SK-N-SH treated with all-trans-retinoic acid at 6 μM for 48 hours (cell line): ENCODE data around the gene TEAD4.

Experiments
- ATAC-seq: fragments of 200-7000 bp; cut with Tn5 transposase; 3 replicates; pipeline ENCODE4 v1.9.1; 2020; ENCODE audit warnings: mild to moderate bottlenecking, moderate library complexity
- ARNTL ChIP-seq: fragments of 450-650 bp; formaldehyde crosslinking; IDR thresholded peaks from 2 replicates; pipeline ENCODE4 v1.5.0; 2020; ENCODE audit warnings: low read depth, mild to moderate bottlenecking, moderate library complexity, borderline replicate concordance
- BACH2 ChIP-seq: fragments of 250-450 bp; sonication (Bioruptor Pico); IDR thresholded peaks from 2 replicates; pipeline ENCODE4 v1.9.0; 2021; ENCODE audit warnings: mild to moderate bottlenecking, borderline replicate concordance
- ESRRG ChIP-seq: fragments of 250-450 bp; sonication (Bioruptor Pico); IDR thresholded peaks from 2 replicates; pipeline ENCODE4 v1.6.1; 2021; ENCODE audit warnings: mild to moderate bottlenecking
- PPARA ChIP-seq: fragments of 250-450 bp; sonication (Bioruptor Pico); IDR thresholded peaks from 2 replicates; pipeline ENCODE4 v1.5.0; 2020; ENCODE audit warnings: mild to moderate bottlenecking, borderline replicate concordance
- RARB ChIP-seq: fragments of 250-450 bp; sonication (Bioruptor Pico); IDR thresholded peaks from 2 replicates; pipeline ENCODE4 v1.8.0; 2021; ENCODE audit warnings: mild to moderate bottlenecking, moderate library complexity
- SNAI2 ChIP-seq: fragments of 250-450 bp; sonication (Bioruptor Pico); IDR thresholded peaks from 2 replicates; pipeline ENCODE4 v1.5.0; 2020; ENCODE audit warnings: mild to moderate bottlenecking, moderate library complexity
- TCF4 ChIP-seq: fragments of 250-450 bp; sonication (Bioruptor Pico); IDR thresholded peaks from 2 replicates; pipeline ENCODE4 v1.8.0; 2021; ENCODE audit warnings: mild to moderate bottlenecking, moderate library complexity, borderline replicate concordance
- TOX ChIP-seq: fragments of 250-450 bp; sonication (Bioruptor Pico); IDR thresholded peaks from 2 replicates; pipeline ENCODE4 v1.8.0; 2021; ENCODE audit warnings: mild to moderate bottlenecking, moderate library complexity, borderline replicate concordance
- ZC3H10 ChIP-seq: fragments of 250-450 bp; sonication (Bioruptor Pico); IDR thresholded peaks from 2 replicates; pipeline ENCODE4 v1.5.1; 2021; ENCODE audit warnings: mild to moderate bottlenecking, moderate library complexity
- ZFP3 ChIP-seq: fragments of 250-450 bp; sonication (Bioruptor Pico); IDR thresholded peaks from 2 replicates; pipeline ENCODE4 v1.5.0; 2020; ENCODE audit warnings: mild to moderate bottlenecking, moderate library complexity
- ZFP30 ChIP-seq: fragments of 450-650 bp; formaldehyde crosslinking; IDR thresholded peaks from 2 replicates; pipeline ENCODE4 v1.5.0; 2022; ENCODE audit warnings: mild to moderate bottlenecking, moderate library complexity
- ZNF565 ChIP-seq: fragments of 450-650 bp; formaldehyde crosslinking; conservative IDR thresholded peaks from 2 replicates; pipeline ENCODE4 v1.5.0; 2020; ENCODE audit warnings: low read depth, mild to moderate bottlenecking, moderate library complexity
- ZNF70 ChIP-seq: fragments of 450-650 bp; formaldehyde crosslinking; IDR thresholded peaks from 2 replicates; pipeline ENCODE4 v1.5.0; 2020; ENCODE audit warnings: mild to moderate bottlenecking, moderate library complexity
- ZNF8 ChIP-seq: fragments of 450-650 bp; formaldehyde crosslinking; IDR thresholded peaks from 2 replicates; pipeline ENCODE4 v1.5.0; 2020; ENCODE audit warnings: mild to moderate bottlenecking, moderate library complexity
- TF ChIP-seq, protein P1 (sequence below): fragments of 250-450 bp; sonication (Bioruptor Pico); IDR thresholded peaks from 2 replicates; pipeline ENCODE4 v1.5.1; 2021; ENCODE audit warnings: mild to moderate bottlenecking, moderate library complexity
- TF ChIP-seq, protein P2 (sequence below): fragments of 250-450 bp; sonication (Bioruptor Pico); IDR thresholded peaks from 2 replicates; pipeline ENCODE4 v1.8.0; 2021; ENCODE audit warnings: low read depth, mild to moderate bottlenecking, moderate library complexity, borderline replicate concordance
- TF ChIP-seq, protein P3 (sequence below): fragments of 250-450 bp; sonication (Bioruptor Pico); IDR thresholded peaks from 2 replicates; pipeline ENCODE4 v1.5.1; 2020; ENCODE audit warnings: low read depth, mild to moderate bottlenecking, moderate library complexity
- TF ChIP-seq, protein P4 (sequence below): fragments of 250-450 bp; sonication (Bioruptor Pico); IDR thresholded peaks from 2 replicates; pipeline ENCODE4 v1.8.0; 2020; ENCODE audit warnings: mild to moderate bottlenecking, moderate library complexity, borderline replicate concordance

TEAD4 gene

DNA sequence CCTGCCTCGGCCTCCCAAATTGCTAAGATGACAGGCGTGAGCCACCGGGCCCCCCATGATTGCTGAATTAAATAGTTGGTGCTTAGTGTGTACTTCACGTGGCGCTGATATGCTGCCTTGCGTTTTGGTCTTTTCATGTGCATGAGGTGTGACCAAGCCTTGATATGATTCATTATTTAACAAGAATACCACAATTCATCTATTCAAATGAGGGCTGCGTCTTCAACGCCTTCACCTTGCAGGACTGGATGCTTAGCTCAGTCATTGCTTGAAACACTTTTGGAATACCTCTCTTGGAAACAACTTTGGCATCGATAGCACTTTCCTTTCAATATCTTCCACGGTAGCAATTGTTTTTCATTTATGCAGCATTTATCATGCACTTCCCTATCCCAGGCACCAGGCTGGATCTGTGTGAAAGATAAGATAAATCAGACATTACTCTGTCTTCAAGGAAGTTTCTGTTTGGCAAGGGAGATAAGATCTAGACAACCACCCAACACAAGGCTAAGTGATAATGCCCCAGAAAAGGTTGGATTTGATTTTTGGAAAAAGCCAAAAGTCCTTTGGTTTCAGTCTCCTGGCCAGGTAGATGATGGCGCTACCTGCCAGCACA lies 1.3 kb upstream of the TEAD4 start:
- peak; percentile 4; the same call in 2 of the 3 replicates for ATAC-seq
- no peak for TF ChIP-seq PPARA (CRISPR knock-in tag)
- TF ChIP-seq, protein P1, sequence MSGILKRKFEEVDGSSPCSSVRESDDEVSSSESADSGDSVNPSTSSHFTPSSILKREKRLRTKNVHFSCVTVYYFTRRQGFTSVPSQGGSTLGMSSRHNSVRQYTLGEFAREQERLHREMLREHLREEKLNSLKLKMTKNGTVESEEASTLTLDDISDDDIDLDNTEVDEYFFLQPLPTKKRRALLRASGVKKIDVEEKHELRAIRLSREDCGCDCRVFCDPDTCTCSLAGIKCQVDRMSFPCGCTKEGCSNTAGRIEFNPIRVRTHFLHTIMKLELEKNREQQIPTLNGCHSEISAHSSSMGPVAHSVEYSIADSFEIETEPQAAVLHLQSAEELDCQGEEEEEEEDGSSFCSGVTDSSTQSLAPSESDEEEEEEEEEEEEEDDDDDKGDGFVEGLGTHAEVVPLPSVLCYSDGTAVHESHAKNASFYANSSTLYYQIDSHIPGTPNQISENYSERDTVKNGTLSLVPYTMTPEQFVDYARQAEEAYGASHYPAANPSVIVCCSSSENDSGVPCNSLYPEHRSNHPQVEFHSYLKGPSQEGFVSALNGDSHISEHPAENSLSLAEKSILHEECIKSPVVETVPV (CRISPR knock-in tag) = no peak
- TF ChIP-seq TCF4 = no peak
- TF ChIP-seq ESRRG (CRISPR knock-in tag) = no peak
- no peak for TF ChIP-seq RARB (CRISPR knock-in tag)
- no peak for TF ChIP-seq BACH2 (CRISPR knock-in tag)
- no peak for TF ChIP-seq SNAI2 (CRISPR knock-in tag)
- no peak for TF ChIP-seq ARNTL
- TF ChIP-seq TOX (CRISPR knock-in tag) = no peak
- no peak for TF ChIP-seq ZC3H10
- TF ChIP-seq, protein P2, sequence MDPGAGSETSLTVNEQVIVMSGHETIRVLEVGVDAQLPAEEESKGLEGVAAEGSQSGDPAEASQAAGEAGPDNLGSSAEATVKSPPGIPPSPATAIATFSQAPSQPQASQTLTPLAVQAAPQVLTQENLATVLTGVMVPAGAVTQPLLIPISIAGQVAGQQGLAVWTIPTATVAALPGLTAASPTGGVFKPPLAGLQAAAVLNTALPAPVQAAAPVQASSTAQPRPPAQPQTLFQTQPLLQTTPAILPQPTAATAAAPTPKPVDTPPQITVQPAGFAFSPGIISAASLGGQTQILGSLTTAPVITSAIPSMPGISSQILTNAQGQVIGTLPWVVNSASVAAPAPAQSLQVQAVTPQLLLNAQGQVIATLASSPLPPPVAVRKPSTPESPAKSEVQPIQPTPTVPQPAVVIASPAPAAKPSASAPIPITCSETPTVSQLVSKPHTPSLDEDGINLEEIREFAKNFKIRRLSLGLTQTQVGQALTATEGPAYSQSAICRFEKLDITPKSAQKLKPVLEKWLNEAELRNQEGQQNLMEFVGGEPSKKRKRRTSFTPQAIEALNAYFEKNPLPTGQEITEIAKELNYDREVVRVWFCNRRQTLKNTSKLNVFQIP (CRISPR knock-in tag) = no peak
- TF ChIP-seq, protein P3, sequence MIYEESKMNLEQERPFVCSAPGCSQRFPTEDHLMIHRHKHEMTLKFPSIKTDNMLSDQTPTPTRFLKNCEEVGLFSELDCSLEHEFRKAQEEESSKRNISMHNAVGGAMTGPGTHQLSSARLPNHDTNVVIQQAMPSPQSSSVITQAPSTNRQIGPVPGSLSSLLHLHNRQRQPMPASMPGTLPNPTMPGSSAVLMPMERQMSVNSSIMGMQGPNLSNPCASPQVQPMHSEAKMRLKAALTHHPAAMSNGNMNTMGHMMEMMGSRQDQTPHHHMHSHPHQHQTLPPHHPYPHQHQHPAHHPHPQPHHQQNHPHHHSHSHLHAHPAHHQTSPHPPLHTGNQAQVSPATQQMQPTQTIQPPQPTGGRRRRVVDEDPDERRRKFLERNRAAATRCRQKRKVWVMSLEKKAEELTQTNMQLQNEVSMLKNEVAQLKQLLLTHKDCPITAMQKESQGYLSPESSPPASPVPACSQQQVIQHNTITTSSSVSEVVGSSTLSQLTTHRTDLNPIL = no peak
- TF ChIP-seq ZFP3 = no peak
- no peak for TF ChIP-seq ZNF8

DNA sequence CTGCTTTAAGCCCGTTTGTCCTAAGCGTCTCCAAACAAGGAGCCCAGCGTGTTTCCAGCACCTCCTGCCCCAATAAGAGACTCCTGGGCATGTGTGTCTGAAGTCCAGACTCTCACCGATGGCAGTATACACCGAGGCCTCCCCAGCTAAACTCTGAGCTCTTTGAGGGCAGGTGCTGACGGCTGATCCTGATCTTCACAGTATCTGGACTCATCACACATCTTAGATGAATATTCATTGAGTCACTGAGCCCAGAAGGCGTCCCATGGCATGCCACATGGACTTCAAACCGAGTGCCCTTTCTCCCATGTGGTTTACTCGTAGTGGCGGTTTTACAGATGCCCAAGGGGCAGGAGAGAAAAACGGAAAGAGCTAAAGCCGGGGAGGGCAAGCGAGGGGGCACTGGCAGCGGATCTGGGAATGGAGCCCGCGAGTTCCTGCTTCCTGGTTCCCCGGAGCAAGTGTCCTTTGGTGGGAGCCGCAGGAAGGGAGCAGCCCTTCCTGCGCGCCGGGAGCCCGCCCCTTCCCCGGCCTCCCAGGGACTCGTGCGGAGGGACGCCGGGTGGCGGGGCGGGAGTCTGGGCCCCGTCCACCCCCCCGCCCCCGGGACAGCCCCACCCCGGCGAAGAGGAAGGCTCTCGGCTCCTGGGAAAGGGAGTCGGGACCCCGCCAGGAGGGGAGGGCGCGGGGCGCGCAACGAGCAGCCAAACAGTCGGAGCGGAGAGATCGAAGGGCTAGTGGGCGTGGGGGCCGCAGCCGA lies 585 bp upstream of the TEAD4 start:
- ATAC-seq = peak; percentile 77
- TF ChIP-seq, protein P4, sequence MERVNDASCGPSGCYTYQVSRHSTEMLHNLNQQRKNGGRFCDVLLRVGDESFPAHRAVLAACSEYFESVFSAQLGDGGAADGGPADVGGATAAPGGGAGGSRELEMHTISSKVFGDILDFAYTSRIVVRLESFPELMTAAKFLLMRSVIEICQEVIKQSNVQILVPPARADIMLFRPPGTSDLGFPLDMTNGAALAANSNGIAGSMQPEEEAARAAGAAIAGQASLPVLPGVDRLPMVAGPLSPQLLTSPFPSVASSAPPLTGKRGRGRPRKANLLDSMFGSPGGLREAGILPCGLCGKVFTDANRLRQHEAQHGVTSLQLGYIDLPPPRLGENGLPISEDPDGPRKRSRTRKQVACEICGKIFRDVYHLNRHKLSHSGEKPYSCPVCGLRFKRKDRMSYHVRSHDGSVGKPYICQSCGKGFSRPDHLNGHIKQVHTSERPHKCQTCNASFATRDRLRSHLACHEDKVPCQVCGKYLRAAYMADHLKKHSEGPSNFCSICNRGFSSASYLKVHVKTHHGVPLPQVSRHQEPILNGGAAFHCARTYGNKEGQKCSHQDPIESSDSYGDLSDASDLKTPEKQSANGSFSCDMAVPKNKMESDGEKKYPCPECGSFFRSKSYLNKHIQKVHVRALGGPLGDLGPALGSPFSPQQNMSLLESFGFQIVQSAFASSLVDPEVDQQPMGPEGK = no peak; the same call in 1 of the 2 replicates
- TF ChIP-seq ZNF70 (CRISPR knock-in tag) = no peak
- no peak for TF ChIP-seq ARNTL
- TF ChIP-seq ZFP3 = no peak
- TF ChIP-seq, protein P2 (CRISPR knock-in tag) = no peak
- no peak for TF ChIP-seq ESRRG (CRISPR knock-in tag)
- no peak for TF ChIP-seq TOX (CRISPR knock-in tag)
- no peak for TF ChIP-seq RARB (CRISPR knock-in tag)
- TF ChIP-seq SNAI2 (CRISPR knock-in tag) = no peak
- TF ChIP-seq ZFP30 (CRISPR knock-in tag) = no peak
- TF ChIP-seq ZNF565 (CRISPR knock-in tag) = no peak
- TF ChIP-seq, protein P1 (CRISPR knock-in tag) = no peak
- TF ChIP-seq PPARA (CRISPR knock-in tag) = no peak
- TF ChIP-seq ZNF8 = no peak
- no peak for TF ChIP-seq ZC3H10
